Testis (tissue), 2 donors: ENCODE data around the gene ZBED1.

Experiments
- CTCF ChIP-seq, 3 experiments: fragments of 450-650 bp in 2 of 3; fragments of 200-600 bp in 1 of 3; sonication (generic) in 1 of 3; IDR thresholded peaks; one replicate each; pipeline ENCODE4 v1.5.1; 2016 to 2019; ENCODE audit warnings: antibody characterized with exemption in 3 of 3, mild to moderate bottlenecking in 2 of 3, moderate library complexity in 1 of 3
- POLR2A ChIP-seq: fragments of 450-650 bp; IDR thresholded peaks from one replicate; pipeline ENCODE4 v1.6.1; 2017; ENCODE audit warnings: antibody characterized with exemption, mild to moderate bottlenecking, moderate library complexity

GRCh38 chrX:2449135-2449886, 51.5 kb downstream of the ZBED1 start:
- TF ChIP-seq CTCF (IDR thresholded peaks at IDR 0.05) = no peak
- TF ChIP-seq POLR2A = no peak
